Measurements from ENCODE around the gene RSPO4.

RSPO4 gene

DNA sequence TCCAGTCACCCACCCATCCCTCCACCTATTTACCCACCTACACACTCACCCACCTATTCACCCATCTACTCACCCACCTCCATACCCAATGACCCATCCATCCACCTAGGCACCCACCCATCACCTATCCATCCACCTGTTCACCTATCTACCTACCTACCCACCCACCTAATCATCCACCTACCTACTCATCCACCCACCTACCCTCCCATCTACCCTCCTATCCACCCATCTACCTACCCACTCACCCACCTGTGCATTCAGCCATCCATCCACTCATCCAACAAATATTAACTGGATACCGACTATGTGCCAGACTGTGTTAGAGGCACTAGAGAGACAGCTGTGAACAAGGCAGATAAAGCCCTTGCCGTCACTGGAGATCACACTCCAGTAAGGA is 40.3 kb downstream of the RSPO4 start:
- TF ChIP-seq, protein P1, sequence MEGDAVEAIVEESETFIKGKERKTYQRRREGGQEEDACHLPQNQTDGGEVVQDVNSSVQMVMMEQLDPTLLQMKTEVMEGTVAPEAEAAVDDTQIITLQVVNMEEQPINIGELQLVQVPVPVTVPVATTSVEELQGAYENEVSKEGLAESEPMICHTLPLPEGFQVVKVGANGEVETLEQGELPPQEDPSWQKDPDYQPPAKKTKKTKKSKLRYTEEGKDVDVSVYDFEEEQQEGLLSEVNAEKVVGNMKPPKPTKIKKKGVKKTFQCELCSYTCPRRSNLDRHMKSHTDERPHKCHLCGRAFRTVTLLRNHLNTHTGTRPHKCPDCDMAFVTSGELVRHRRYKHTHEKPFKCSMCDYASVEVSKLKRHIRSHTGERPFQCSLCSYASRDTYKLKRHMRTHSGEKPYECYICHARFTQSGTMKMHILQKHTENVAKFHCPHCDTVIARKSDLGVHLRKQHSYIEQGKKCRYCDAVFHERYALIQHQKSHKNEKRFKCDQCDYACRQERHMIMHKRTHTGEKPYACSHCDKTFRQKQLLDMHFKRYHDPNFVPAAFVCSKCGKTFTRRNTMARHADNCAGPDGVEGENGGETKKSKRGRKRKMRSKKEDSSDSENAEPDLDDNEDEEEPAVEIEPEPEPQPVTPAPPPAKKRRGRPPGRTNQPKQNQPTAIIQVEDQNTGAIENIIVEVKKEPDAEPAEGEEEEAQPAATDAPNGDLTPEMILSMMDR (IDR thresholded peaks at IDR 0.05): no peak
- Histone ChIP-seq H3K27ac (no peak overlapping the region), H3K4me3 (no peak overlapping the region)
- no peak for DNase-seq (ENCODE audit: low spot score)

- Histone ChIP-seq H3K4me3 (no peak overlapping the region), H3K27ac (no peak overlapping the region)
- no peak for DNase-seq (ENCODE audit: low spot score)
- TF ChIP-seq, protein P1 (IDR thresholded peaks at IDR 0.05): no peak
Observed at GRCh38 chr20:959996-960615, 42.0 kb downstream of the RSPO4 start.

GRCh38 chr20:958936-959815 is 42.9 kb downstream of the RSPO4 start:
- no peak for DNase-seq (ENCODE audit: low spot score)
- no peak overlapping the region for H3K4me3 ChIP-seq
- TF ChIP-seq, protein P1 (IDR thresholded peaks at IDR 0.05): no peak
- H3K27ac ChIP-seq: no peak overlapping the region

GRCh38 chr20:957544-957943 is 44.6 kb downstream of the RSPO4 start:
- DNase-seq (ENCODE audit: low spot score): no peak
- Histone ChIP-seq H3K27ac (no peak overlapping the region), H3K4me3 (no peak overlapping the region)
- TF ChIP-seq, protein P1 (IDR thresholded peaks at IDR 0.05): no peak

GRCh38 chr20:956330-956951 is 45.7 kb downstream of the RSPO4 start:
- TF ChIP-seq, protein P1 (IDR thresholded peaks at IDR 0.05): peak; percentile 94
- H3K27ac ChIP-seq: no peak overlapping the region
- no peak overlapping the region for H3K4me3 ChIP-seq
- DNase-seq (ENCODE audit: low spot score): peak; percentile 80

GRCh38 chr20:955656-956055 is 46.5 kb downstream of the RSPO4 start:
- TF ChIP-seq, protein P1 (IDR thresholded peaks at IDR 0.05): no peak
- no peak overlapping the region for H3K27ac ChIP-seq
- DNase-seq (ENCODE audit: low spot score): no peak
- H3K4me3 ChIP-seq: no peak overlapping the region
